ENCODE data around the gene PPP1R16B.

DNA sequence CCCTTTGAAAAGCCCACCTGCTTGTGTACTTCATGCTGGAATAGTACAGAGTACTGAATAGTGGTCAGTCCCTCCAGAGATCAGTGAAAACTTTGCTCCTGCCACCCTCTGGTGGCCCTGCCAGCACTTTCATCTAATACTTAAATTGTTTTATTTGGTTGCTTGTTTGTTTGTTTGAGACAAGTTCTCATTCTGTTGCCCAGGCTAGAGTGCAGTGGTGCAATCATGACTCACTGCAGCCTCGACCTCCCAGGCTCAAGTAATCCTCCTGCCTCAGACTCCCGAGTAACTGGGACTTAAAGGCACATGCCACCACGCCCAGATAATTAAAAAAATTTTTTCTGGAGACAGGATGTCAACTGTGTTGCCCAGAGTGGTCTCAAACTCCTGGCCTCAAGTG, 129.8 kb downstream of the PPP1R16B start:
- TF ChIP-seq CTCF (IDR thresholded peaks at IDR 0.05; ENCODE audit: poor library complexity, severe bottlenecking) (no peak), EZH2 (IDR thresholded peaks at IDR 0.05; ENCODE audit: borderline replicate concordance, insufficient read depth, low read length, poor library complexity, severe bottlenecking) (no peak), EP300 (conservative IDR thresholded peaks at IDR 0.05; ENCODE audit: poor library complexity, severe bottlenecking) (no peak), MXI1 (conservative IDR thresholded peaks at IDR 0.05; ENCODE audit: poor library complexity, severe bottlenecking) (no peak), POLR2AphosphoS5 (IDR thresholded peaks at IDR 0.05) (no peak), TAF1 (IDR thresholded peaks at IDR 0.05; ENCODE audit: low read depth) (no peak), RAD21 (conservative IDR thresholded peaks at IDR 0.05) (no peak), SMC3 (conservative IDR thresholded peaks at IDR 0.05; ENCODE audit: poor library complexity) (no peak)
- TF ChIP-seq, protein P1, sequence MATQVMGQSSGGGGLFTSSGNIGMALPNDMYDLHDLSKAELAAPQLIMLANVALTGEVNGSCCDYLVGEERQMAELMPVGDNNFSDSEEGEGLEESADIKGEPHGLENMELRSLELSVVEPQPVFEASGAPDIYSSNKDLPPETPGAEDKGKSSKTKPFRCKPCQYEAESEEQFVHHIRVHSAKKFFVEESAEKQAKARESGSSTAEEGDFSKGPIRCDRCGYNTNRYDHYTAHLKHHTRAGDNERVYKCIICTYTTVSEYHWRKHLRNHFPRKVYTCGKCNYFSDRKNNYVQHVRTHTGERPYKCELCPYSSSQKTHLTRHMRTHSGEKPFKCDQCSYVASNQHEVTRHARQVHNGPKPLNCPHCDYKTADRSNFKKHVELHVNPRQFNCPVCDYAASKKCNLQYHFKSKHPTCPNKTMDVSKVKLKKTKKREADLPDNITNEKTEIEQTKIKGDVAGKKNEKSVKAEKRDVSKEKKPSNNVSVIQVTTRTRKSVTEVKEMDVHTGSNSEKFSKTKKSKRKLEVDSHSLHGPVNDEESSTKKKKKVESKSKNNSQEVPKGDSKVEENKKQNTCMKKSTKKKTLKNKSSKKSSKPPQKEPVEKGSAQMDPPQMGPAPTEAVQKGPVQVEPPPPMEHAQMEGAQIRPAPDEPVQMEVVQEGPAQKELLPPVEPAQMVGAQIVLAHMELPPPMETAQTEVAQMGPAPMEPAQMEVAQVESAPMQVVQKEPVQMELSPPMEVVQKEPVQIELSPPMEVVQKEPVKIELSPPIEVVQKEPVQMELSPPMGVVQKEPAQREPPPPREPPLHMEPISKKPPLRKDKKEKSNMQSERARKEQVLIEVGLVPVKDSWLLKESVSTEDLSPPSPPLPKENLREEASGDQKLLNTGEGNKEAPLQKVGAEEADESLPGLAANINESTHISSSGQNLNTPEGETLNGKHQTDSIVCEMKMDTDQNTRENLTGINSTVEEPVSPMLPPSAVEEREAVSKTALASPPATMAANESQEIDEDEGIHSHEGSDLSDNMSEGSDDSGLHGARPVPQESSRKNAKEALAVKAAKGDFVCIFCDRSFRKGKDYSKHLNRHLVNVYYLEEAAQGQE (IDR thresholded peaks at IDR 0.05; ENCODE audit: borderline replicate concordance): no peak
